Measurements from ENCODE around the gene GGA2.

Gene GGA2

GRCh38 chr16:23424292-23424958 is 85.9 kb downstream of the GGA2 start:
- TF ChIP-seq, protein P1, sequence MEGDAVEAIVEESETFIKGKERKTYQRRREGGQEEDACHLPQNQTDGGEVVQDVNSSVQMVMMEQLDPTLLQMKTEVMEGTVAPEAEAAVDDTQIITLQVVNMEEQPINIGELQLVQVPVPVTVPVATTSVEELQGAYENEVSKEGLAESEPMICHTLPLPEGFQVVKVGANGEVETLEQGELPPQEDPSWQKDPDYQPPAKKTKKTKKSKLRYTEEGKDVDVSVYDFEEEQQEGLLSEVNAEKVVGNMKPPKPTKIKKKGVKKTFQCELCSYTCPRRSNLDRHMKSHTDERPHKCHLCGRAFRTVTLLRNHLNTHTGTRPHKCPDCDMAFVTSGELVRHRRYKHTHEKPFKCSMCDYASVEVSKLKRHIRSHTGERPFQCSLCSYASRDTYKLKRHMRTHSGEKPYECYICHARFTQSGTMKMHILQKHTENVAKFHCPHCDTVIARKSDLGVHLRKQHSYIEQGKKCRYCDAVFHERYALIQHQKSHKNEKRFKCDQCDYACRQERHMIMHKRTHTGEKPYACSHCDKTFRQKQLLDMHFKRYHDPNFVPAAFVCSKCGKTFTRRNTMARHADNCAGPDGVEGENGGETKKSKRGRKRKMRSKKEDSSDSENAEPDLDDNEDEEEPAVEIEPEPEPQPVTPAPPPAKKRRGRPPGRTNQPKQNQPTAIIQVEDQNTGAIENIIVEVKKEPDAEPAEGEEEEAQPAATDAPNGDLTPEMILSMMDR (IDR thresholded peaks at IDR 0.05), result no peak

GRCh38 chr16:23423496-23424049 is 86.7 kb downstream of the GGA2 start:
- TF ChIP-seq, protein P1 (IDR thresholded peaks at IDR 0.05), result no peak

DNA sequence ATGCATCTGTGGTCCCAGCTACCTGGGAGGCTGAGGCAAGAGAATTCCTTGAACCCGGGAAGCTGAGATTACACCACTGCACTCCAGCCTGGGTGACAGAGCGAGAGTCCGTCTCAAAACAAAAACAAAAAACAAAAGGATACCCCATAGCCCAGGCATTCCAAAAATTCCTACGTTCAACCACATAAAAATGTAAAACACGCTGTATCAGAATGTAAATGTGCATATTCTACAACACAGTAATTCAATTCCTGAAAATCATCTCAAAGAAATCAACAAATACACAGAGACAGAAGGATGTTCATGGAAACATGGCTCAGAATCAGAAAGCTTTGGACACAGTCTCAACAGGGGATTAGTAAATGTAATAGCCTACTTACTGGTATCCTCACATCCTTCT is 90.3 kb downstream of the GGA2 start:
- TF ChIP-seq, protein P1 (IDR thresholded peaks at IDR 0.05), result no peak

GRCh38 chr16:23416816-23417215 is 93.5 kb downstream of the GGA2 start:
- TF ChIP-seq, protein P1 (IDR thresholded peaks at IDR 0.05), result no peak

DNA sequence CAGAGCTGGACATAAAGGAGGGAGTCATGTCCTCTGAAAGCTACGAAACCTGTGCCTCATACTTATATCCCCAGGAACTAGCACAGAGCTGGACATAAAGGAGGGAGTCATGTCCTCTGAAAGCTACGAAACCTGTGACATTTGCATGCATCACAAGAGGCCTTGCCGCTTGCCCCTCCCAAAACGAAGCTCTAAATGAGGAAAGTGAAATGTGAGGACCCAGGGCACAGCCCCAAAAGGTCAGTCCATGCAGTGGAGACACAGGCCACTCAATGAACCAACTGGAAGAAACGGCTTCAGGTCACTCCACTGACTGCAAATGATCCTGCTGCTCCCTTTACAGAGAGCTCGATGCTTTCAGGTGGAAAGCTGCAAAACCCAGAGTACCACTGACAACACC is 95.6 kb downstream of the GGA2 start:
- TF ChIP-seq, protein P1 (IDR thresholded peaks at IDR 0.05), result no peak

All from LNCAP (cell line).